ENCODE measurements around the gene CSMD2. TPM values are rescaled to one million over a fixed set of nuclear protein-coding genes. Genes with fewer than 3 reads are reported as not detected.

The CSMD2 gene
- total RNA-seq, 2 donors from 2014 or later: 2.8 to 3.0 TPM

DNA sequence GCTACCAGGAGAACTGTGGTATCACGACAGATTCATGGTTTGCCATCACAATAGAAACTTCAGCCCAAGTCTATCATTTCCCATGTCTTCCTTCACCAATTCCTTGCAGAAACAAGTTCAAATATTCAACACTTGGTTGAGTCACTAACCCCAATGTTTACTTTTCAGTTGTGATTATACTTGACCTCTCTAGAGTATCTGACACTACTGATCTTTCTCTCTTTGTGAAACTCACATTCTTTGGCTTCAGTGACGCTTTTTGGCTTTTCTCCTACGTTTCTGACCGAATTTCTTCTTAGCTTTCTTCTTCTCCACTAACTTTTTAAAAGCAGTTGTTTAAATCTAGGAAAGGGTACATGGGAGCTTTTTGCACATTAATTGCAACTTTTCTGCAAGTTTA lies 350.0 kb downstream of the CSMD2 start:
- Histone ChIP-seq H3K4me1 (ENCODE audit: control insufficient read depth in 1 of 2, low read depth in 2 of 2) (no peaks in the 10 kb centered on the region), H3K36me3 (no peaks in the 10 kb centered on the region), H3K9me3 (no peaks in the 10 kb centered on the region), H3K4me3 (no peak overlapping the region), H3K27me3 (replicated peaks; ENCODE audit: insufficient read depth) (no peaks in the 10 kb centered on the region), H3K27ac (no peak overlapping the region)
- DNase-seq (ENCODE audit: low spot score): no peak
- ATAC-seq (ENCODE audit: insufficient number of reproducible peaks, low FRiP score, low read depth): no peak
- TF ChIP-seq, protein P1, sequence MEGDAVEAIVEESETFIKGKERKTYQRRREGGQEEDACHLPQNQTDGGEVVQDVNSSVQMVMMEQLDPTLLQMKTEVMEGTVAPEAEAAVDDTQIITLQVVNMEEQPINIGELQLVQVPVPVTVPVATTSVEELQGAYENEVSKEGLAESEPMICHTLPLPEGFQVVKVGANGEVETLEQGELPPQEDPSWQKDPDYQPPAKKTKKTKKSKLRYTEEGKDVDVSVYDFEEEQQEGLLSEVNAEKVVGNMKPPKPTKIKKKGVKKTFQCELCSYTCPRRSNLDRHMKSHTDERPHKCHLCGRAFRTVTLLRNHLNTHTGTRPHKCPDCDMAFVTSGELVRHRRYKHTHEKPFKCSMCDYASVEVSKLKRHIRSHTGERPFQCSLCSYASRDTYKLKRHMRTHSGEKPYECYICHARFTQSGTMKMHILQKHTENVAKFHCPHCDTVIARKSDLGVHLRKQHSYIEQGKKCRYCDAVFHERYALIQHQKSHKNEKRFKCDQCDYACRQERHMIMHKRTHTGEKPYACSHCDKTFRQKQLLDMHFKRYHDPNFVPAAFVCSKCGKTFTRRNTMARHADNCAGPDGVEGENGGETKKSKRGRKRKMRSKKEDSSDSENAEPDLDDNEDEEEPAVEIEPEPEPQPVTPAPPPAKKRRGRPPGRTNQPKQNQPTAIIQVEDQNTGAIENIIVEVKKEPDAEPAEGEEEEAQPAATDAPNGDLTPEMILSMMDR (IDR thresholded peaks at IDR 0.05): no peak

DNA sequence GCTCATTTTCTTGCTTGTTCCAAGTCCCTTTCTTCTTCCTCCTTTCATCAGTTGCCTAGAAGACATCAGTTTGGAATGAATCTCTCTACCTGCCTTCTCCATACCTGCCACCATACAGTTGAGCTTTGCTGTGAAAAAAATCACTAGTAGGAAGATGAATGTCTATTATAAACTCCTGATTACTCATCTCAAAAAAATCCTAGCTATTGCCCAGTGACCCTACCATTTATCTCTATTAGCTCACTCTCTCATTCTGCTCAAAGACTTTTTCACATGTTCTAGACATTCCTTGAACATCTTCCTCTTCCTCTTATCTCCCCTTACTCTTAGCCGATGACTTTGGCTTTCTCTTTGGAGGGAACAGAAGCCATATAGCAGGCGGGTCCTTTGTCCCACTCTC lies 350.9 kb downstream of the CSMD2 start:
- no peak overlapping the region for H3K27ac ChIP-seq
- TF ChIP-seq, protein P1 (IDR thresholded peaks at IDR 0.05): no peak
- no peaks in the 10 kb centered on the region for H3K9me3 ChIP-seq
- no peaks in the 10 kb centered on the region for H3K27me3 ChIP-seq (replicated peaks; ENCODE audit: insufficient read depth)
- DNase-seq (ENCODE audit: low spot score): no peak
- no peaks in the 10 kb centered on the region for H3K36me3 ChIP-seq
- H3K4me3 ChIP-seq: no peak overlapping the region
- no peaks in the 10 kb centered on the region for H3K4me1 ChIP-seq (ENCODE audit: control insufficient read depth in 1 of 2, low read depth in 2 of 2)
- ATAC-seq (ENCODE audit: insufficient number of reproducible peaks, low FRiP score, low read depth): no peak

DNA sequence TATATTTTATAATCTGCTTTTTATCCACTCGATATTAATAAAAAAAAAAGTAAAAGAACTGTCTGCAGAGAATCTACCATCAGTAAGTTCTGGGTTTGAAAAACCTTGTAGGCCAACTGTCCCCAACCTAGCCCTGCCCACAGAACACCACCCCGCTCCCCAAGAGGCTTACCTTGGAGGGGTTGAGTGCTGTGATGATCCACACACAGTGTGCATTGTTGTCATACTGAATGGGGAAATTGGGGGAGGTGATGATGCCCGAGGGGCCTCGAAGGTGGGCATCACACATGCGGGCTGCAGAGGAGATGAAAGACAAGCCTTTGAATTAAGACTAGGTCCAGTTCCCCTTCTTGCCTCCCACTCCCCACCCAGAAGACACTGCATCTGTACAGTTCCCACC lies 354.5 kb downstream of the CSMD2 start:
- DNase-seq (ENCODE audit: low spot score): no peak

DNA sequence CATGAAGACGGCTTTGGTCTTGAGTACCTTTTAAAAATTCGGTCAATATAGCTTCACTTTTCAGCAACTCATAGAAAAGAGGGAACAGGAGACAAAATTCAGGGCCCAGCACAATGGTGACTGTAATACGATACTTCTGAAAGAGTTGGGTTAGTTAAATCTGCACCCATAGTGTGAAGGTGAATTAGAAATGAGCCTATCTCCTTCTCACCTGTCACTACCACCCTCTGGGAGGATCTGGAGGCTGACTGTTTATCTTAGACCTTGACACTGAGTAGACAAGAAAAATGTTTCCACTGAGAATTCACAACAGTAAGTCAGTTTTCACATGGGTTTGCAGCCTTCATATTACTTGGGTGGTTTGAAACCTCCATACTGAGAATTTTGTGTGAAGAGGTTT lies 359.0 kb downstream of the CSMD2 start:
- no peak for ATAC-seq (ENCODE audit: insufficient number of reproducible peaks, low FRiP score, low read depth)
- H3K4me3 ChIP-seq: no peak overlapping the region
- TF ChIP-seq, protein P1 (IDR thresholded peaks at IDR 0.05): no peak
- no peaks in the 10 kb centered on the region for H3K9me3 ChIP-seq
- no peak overlapping the region for H3K27ac ChIP-seq
- no peaks in the 10 kb centered on the region for H3K36me3 ChIP-seq
- no peak for DNase-seq (ENCODE audit: low spot score)
- H3K27me3 ChIP-seq (replicated peaks; ENCODE audit: insufficient read depth): no peaks in the 10 kb centered on the region
- no peaks in the 10 kb centered on the region for H3K4me1 ChIP-seq (ENCODE audit: control insufficient read depth in 1 of 2, low read depth in 2 of 2)

More for the DNA sequence above, 354.5 kb downstream of the CSMD2 start:
- no peak for ATAC-seq (ENCODE audit: insufficient number of reproducible peaks, low FRiP score, low read depth)
- H3K9me3 ChIP-seq: no peaks in the 10 kb centered on the region
- H3K27ac ChIP-seq: no peak overlapping the region
- no peaks in the 10 kb centered on the region for H3K4me1 ChIP-seq (ENCODE audit: control insufficient read depth in 1 of 2, low read depth in 2 of 2)
- H3K4me3 ChIP-seq: no peak overlapping the region
- H3K27me3 ChIP-seq (replicated peaks; ENCODE audit: insufficient read depth): no peaks in the 10 kb centered on the region
- no peaks in the 10 kb centered on the region for H3K36me3 ChIP-seq
- TF ChIP-seq, protein P1 (IDR thresholded peaks at IDR 0.05): no peak

DNA sequence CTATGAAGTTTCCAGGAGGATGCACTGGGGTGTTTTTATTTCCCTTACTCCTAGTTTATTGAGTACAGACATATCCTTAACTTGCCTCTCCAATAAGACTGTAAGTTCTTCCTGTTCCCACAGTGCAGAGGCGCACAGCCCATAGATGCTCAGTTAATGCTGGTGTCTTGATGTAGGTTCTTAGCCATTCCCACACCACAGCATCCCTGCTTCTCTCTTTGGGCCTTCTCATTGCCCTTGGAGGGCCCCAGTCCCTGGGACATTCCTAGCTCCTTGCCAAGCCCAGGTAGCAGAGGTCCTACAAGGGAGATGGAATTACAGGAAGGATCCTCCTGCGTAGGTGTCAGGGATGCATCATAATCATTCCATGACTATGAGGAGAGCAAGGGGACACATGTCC lies 362.8 kb downstream of the CSMD2 start:
- no peak for ATAC-seq (ENCODE audit: insufficient number of reproducible peaks, low FRiP score, low read depth)

More for the DNA sequence above, 362.8 kb downstream of the CSMD2 start:
- TF ChIP-seq, protein P1 (IDR thresholded peaks at IDR 0.05): no peak
- H3K4me3 ChIP-seq: no peak overlapping the region
- no peaks in the 10 kb centered on the region for H3K36me3 ChIP-seq
- no peak for DNase-seq (ENCODE audit: low spot score)
- H3K4me1 ChIP-seq (ENCODE audit: control insufficient read depth in 1 of 2, low read depth in 2 of 2): no peaks in the 10 kb centered on the region
- H3K27me3 ChIP-seq (replicated peaks; ENCODE audit: insufficient read depth): no peaks in the 10 kb centered on the region
- no peaks in the 10 kb centered on the region for H3K9me3 ChIP-seq
- H3K27ac ChIP-seq: no peak overlapping the region

Data from thoracic aorta (tissue), 2 donors.